ENCODE data around the gene C5orf63. TPM values are rescaled to one million over a fixed set of nuclear protein-coding genes. Genes with fewer than 3 reads are reported as not detected.

Gene C5orf63
- total and polyA plus RNA-seq, 2 of the 8 experiments (the other 6 are each of a cell fraction or from before 2014, with no cell fraction given) = 0.67 to 0.71 TPM

DNA sequence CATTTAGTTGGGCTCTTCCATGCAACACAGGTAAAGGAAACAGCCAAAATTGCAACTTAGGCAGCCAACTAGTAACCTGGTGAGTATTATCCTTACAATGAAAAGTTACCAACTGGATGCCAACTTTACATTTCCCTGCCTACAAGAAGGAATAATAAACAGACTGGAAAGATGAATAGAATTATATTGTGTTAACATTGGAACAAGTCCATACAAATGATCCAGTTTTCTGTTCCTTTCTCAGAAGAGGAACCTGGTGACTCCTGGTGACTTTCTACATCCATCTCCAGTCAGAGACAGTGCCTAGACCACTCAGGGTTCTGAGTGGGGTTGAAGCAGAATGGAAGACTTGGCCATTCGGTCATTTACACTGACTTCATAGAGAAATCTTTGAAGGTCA is 63.5 kb downstream of the C5orf63 start:
- Histone ChIP-seq H3K79me1 (ENCODE audit: low read depth, low read length) (no peaks in the 10 kb centered on the region; the same call in 1 of the 2 replicates), H2BK12ac (ENCODE audit: low read depth, low read length) (no peak overlapping the region), H3K56ac (replicated peaks; ENCODE audit: insufficient read length, low read depth, low read length) (no peak overlapping the region), H4K91ac (replicated peaks; ENCODE audit: insufficient read length, low read length) (no peak overlapping the region), H4K5ac (ENCODE audit: insufficient read length, low read depth, low read length) (no peak overlapping the region), H3K14ac (ENCODE audit: insufficient read length) (no peak overlapping the region), H3K4ac (replicated peaks; ENCODE audit: insufficient read length, low read depth, low read length) (no peak overlapping the region), H3K18ac (ENCODE audit: extremely low read depth, low read length) (no peak overlapping the region), H3K23me2 (ENCODE audit: low read depth, low read length) (no peaks in the 10 kb centered on the region), H2BK15ac (ENCODE audit: low read length) (no peak overlapping the region), H2AK5ac (ENCODE audit: low read depth, low read length) (no peak overlapping the region), H3K27me3 (replicated peaks in 1 of 4; ENCODE audit: control insufficient read depth in 3 of 4, extremely low read depth in 1 of 4, insufficient read depth in 3 of 4, low read length in 3 of 4) (no peaks in the 10 kb centered on the region), H3K9me3 (ENCODE audit: insufficient read depth in 2 of 2, low read depth in 1 of 2, low read length in 1 of 2) (no peaks in the 10 kb centered on the region), H4K8ac (ENCODE audit: extremely low read depth, insufficient read depth, low read length) (no peak overlapping the region), H3K4me2 (ENCODE audit: insufficient read depth in 1 of 2, low read depth in 2 of 2, low read length in 2 of 2) (no peak overlapping the region), H4K20me1 (replicated peaks in 1 of 2; ENCODE audit: control insufficient read depth in 1 of 2, insufficient read depth in 2 of 2, low read length in 2 of 2) (no peaks in the 10 kb centered on the region), H3K27ac (ENCODE audit: low read depth, low read length) (no peak overlapping the region), H3K36me3 (ENCODE audit: control insufficient read depth in 2 of 4, insufficient read depth in 4 of 4, low read length in 3 of 4) (no peaks in the 10 kb centered on the region), H3K4me3 (ENCODE audit: extremely low read depth in 1 of 4, insufficient read depth in 2 of 4, low read depth in 3 of 4, low read length in 4 of 4) (no peak overlapping the region), H3K79me2 (ENCODE audit: control insufficient read depth in 1 of 2, insufficient read depth in 2 of 2, low read length in 2 of 2) (peaks cover 0 to 7% of the 10 kb centered on the region in 2 experiments; a peak in 1 of 4 replicates), H3K4me1 (replicated peaks in 1 of 4; ENCODE audit: control insufficient read depth in 3 of 4, insufficient read depth in 4 of 4, low read length in 3 of 4) (no peaks in the 10 kb centered on the region), H2BK5ac (ENCODE audit: low read depth, low read length) (no peak overlapping the region), H3K9ac (replicated peaks in 1 of 4; ENCODE audit: extremely low read depth in 1 of 4, low read depth in 3 of 4, low read length in 3 of 4) (no peak overlapping the region), H3K23ac (ENCODE audit: insufficient read length) (no peak overlapping the region), H2BK20ac (ENCODE audit: low read length) (no peak overlapping the region), H2BK120ac (replicated peaks; ENCODE audit: low read depth, low read length) (no peak overlapping the region), H2AFZ (ENCODE audit: low read length) (no peak overlapping the region)
- FAIRE-seq = no peak
- ChIA-PET POLR2A (ENCODE audit: partially characterized antibody) (no interaction called here), CTCF (ENCODE audit: partially characterized antibody) (no interaction called here)
- DNase-seq (ENCODE audit: low read depth in 1 of 2, low spot score in 2 of 2) = no peak
- WGBS, 2 experiments (ENCODE audit: extremely low coverage in 1 of 2, insufficient coverage in 1 of 2, insufficient read length in 1 of 2, insufficient replicate concordance in 2 of 2, low coverage in 1 of 2, low lambda C conversion rate in 2 of 2, missing lambda C conversion rate in 1 of 2) = 88% methylated on average over 1 of the region's 1 CpG; no CpG with 5 or more reads in 1 of the 2 experiments
- no peak for TF ChIP-seq GABPA (IDR thresholded peaks at IDR 0.05; ENCODE audit: borderline replicate concordance, insufficient read depth, low read length)
- no peak for TF ChIP-seq SUZ12 (IDR thresholded peaks at IDR 0.05; ENCODE audit: low read length)
- TF ChIP-seq MAFK (IDR thresholded peaks at IDR 0.05; ENCODE audit: low read depth, low read length) = no peak
- no peak for TF ChIP-seq KDM4A (IDR thresholded peaks at IDR 0.05; ENCODE audit: low read depth, low read length, severe bottlenecking)
- no peak for TF ChIP-seq SP4 (IDR thresholded peaks at IDR 0.05; ENCODE audit: low read length)
- TF ChIP-seq, protein P1, sequence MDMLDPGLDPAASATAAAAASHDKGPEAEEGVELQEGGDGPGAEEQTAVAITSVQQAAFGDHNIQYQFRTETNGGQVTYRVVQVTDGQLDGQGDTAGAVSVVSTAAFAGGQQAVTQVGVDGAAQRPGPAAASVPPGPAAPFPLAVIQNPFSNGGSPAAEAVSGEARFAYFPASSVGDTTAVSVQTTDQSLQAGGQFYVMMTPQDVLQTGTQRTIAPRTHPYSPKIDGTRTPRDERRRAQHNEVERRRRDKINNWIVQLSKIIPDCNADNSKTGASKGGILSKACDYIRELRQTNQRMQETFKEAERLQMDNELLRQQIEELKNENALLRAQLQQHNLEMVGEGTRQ (IDR thresholded peaks at IDR 0.05; ENCODE audit: low read length) = no peak
- TF ChIP-seq SAP30 (IDR thresholded peaks at IDR 0.05; ENCODE audit: insufficient read depth, insufficient replicate concordance, low read length) = no peak
- TF ChIP-seq PHF8 (conservative IDR thresholded peaks at IDR 0.05; ENCODE audit: low read depth, low read length) = no peak
- TF ChIP-seq BACH1 (IDR thresholded peaks at IDR 0.05; ENCODE audit: low read length) = no peak
- TF ChIP-seq, protein P2, sequence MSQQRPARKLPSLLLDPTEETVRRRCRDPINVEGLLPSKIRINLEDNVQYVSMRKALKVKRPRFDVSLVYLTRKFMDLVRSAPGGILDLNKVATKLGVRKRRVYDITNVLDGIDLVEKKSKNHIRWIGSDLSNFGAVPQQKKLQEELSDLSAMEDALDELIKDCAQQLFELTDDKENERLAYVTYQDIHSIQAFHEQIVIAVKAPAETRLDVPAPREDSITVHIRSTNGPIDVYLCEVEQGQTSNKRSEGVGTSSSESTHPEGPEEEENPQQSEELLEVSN (IDR thresholded peaks at IDR 0.05) = no peak
- TF ChIP-seq TCF12 (IDR thresholded peaks at IDR 0.05; ENCODE audit: low read depth, low read length) = no peak
- no peak for TF ChIP-seq RBBP5 (IDR thresholded peaks at IDR 0.05; ENCODE audit: borderline replicate concordance, low read depth, low read length)
- no peak for TF ChIP-seq BCL11A (IDR thresholded peaks at IDR 0.05; ENCODE audit: low read depth in 2 of 2, low read length in 2 of 2)

All from H1 (cell line).